Fibroblast of lung (primary cell): ENCODE results near the gene PPP1R7. TPM values are rescaled to one million over a fixed set of nuclear protein-coding genes. Genes with fewer than 3 reads are reported as not detected.

Experiments used
- DNase-seq, 2 donors: peaks; one replicate each; pipeline versions ENCODE4 v3.0.0 to v3.0.0-alpha.2; 2010; ENCODE audit warnings: low read depth in 2 of 2
- H2AFZ ChIP-seq: 2 replicates; pipeline ENCODE4 v1.5.1; 2012; ENCODE audit warnings: low read length, control low read depth, inconsistent platforms
- H3K27ac ChIP-seq: 2 replicates; pipeline ENCODE4 v1.5.1; 2011; ENCODE audit warnings: low read length, control low read depth; ENCODE audit not compliant: insufficient read depth
- H3K27me3 ChIP-seq: 2 replicates; pipeline ENCODE4 v1.5.1; 2011; ENCODE audit warnings: mild to moderate bottlenecking, low read length; ENCODE audit not compliant: control insufficient read depth, insufficient read depth
- H3K36me3 ChIP-seq: 2 replicates; pipeline ENCODE4 v1.5.1; 2011; ENCODE audit warnings: low read length; ENCODE audit not compliant: control insufficient read depth, insufficient read depth
- H3K4me1 ChIP-seq: 2 replicates; pipeline ENCODE4 v1.5.1; 2011; ENCODE audit warnings: low read length; ENCODE audit not compliant: control insufficient read depth, insufficient read depth; ENCODE audit errors: extremely low read depth
- H3K4me2 ChIP-seq: 2 replicates; pipeline ENCODE4 v1.5.1; 2011; ENCODE audit warnings: low read length, control low read depth; ENCODE audit not compliant: insufficient read depth; ENCODE audit errors: extremely low read depth
- H3K4me3 ChIP-seq, 4 experiments: fragments of 200-600 bp in 1 of 4; sonication (generic) in 1 of 4; replicated peaks in 1 of 4; 2 replicates each; pipeline ENCODE4 v1.5.1; 2011 to 2016; ENCODE audit warnings: low read length in 4 of 4, low read depth in 3 of 4, mild to moderate bottlenecking in 3 of 4, control low read depth in 2 of 4, inconsistent platforms in 1 of 4, mixed read lengths in 1 of 4; ENCODE audit not compliant: insufficient read depth in 1 of 4; ENCODE audit errors: control extremely low read depth in 1 of 4
- H3K79me2 ChIP-seq: 2 replicates; pipeline ENCODE4 v1.5.1; 2012; ENCODE audit warnings: mild to moderate bottlenecking, low read length, inconsistent platforms; ENCODE audit not compliant: control insufficient read depth, insufficient read depth
- H3K9ac ChIP-seq: 2 replicates; pipeline ENCODE4 v1.5.1; 2011; ENCODE audit warnings: mild to moderate bottlenecking, low read length, control low read depth; ENCODE audit not compliant: insufficient read depth
- H3K9me3 ChIP-seq: 2 replicates; pipeline ENCODE4 v1.5.1; 2012; ENCODE audit warnings: low read depth, low read length; ENCODE audit not compliant: control insufficient read depth, insufficient read depth
- H4K20me1 ChIP-seq: 2 replicates; pipeline ENCODE4 v1.5.1; 2011; ENCODE audit warnings: low read length; ENCODE audit not compliant: control insufficient read depth, insufficient read depth; ENCODE audit errors: extremely low read depth
- CTCF ChIP-seq, 2 donors: IDR thresholded peaks in 1 of 2; conservative IDR thresholded peaks in 1 of 2; 1 replicate in 1 of 2; 2 replicates in 1 of 2; pipeline ENCODE4 v1.5.1; 2011 to 2012; ENCODE audit warnings: low read length in 2 of 2, control low read depth in 1 of 2, inconsistent platforms in 1 of 2, low read depth in 1 of 2, mild to moderate bottlenecking in 1 of 2
- EZH2 ChIP-seq: IDR thresholded peaks from 2 replicates; pipeline ENCODE4 v1.5.1; 2012; ENCODE audit warnings: low read length, control low read depth, mild to moderate bottlenecking; ENCODE audit errors: missing control alignments
- polyA plus RNA-seq, 2 donors: library from polyadenylated mRNA; depleted of rRNA in 1 of 2; stranded (reverse) in 1 of 2; unstranded in 1 of 2; fragments of >200 nt; gene quantifications; 2 replicates each; pipeline ENCODE4 v1.2.1, GENCODE V29; 2011 to 2012; ENCODE audit warnings: missing spikeins in 1 of 2
- total RNA-seq: library from RNA; depleted of rRNA; stranded (reverse); fragments of >200 nt; gene quantifications from 2 replicates; pipeline ENCODE4 v1.2.1, GENCODE V29; 2014

The PPP1R7 gene
- total and polyA plus RNA-seq, 2 donors (not counting 1 experiment from before 2014, with no cell fraction given) = 70.7 to 141 TPM

DNA sequence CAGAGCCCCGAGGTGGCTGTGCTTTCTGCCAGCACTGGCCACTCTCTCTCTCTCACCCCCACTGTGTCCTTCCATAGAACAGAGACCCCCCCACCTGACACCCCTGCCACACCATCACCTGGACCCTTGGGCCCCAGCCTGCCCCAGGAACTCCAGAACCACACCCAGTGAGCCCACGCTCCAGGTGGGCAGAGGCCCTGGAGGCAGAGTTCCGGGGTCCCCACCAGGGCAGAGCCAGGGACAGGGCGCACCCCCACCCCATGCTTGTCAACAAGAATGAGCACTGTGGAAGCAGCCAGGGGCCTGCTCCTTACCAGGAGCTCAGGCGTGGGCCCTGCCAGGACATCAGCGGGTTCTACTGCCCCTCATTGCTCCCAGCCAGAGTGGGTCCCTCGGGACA, 15.6 kb upstream of the PPP1R7 start:
- no peaks in the 10 kb centered on the region for H3K4me1 ChIP-seq
- no peak for DNase-seq
- no peak overlapping the region for H3K27ac ChIP-seq
- no peaks in the 10 kb centered on the region for H3K9me3 ChIP-seq
- no peak overlapping the region for H3K4me2 ChIP-seq
- TF ChIP-seq EZH2 = no peak
- TF ChIP-seq CTCF (conservative IDR thresholded peaks at IDR 0.05 in 1 of 2, IDR thresholded peaks at IDR 0.05 in 1 of 2; ENCODE audit: low read depth in 1 of 2, low read length in 2 of 2) = no peak
- H3K36me3 ChIP-seq = peaks cover 1% of the 10 kb centered on the region
- no peaks in the 10 kb centered on the region for H3K27me3 ChIP-seq
- no peak overlapping the region for H2AFZ ChIP-seq
- no peaks in the 10 kb centered on the region for H3K79me2 ChIP-seq
- H4K20me1 ChIP-seq = no peaks in the 10 kb centered on the region
- H3K4me3 ChIP-seq = no peak overlapping the region
- no peak overlapping the region for H3K9ac ChIP-seq

DNA sequence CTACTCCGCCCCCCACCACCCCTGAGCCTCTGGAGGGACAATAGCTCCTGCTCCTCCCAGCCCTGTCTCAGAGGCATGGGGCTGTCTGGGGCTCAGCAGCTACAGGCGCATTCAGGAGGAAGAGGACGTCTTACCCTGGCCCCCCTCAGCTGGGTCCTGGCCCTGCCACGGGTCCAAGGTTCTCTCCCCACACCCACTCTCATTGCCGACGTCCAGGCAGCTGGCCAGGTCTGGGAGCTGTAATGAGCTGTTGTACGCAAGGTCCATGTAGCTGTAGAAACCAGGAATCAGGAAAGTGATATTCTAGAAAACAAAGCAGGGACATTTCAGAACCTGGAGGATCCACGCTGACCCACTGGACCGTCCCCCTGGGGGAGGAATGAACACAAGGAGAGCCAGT, 14.5 kb upstream of the PPP1R7 start:
- TF ChIP-seq EZH2 (no peak), CTCF (conservative IDR thresholded peaks at IDR 0.05 in 1 of 2, IDR thresholded peaks at IDR 0.05 in 1 of 2; ENCODE audit: low read depth in 1 of 2, low read length in 2 of 2) (no peak)
- no peak overlapping the region for H3K27ac ChIP-seq
- no peaks in the 10 kb centered on the region for H3K9me3 ChIP-seq
- no peaks in the 10 kb centered on the region for H4K20me1 ChIP-seq
- no peaks in the 10 kb centered on the region for H3K27me3 ChIP-seq
- no peak overlapping the region for H3K4me2 ChIP-seq
- no peaks in the 10 kb centered on the region for H3K79me2 ChIP-seq
- no peak overlapping the region for H2AFZ ChIP-seq
- no peak overlapping the region for H3K9ac ChIP-seq
- DNase-seq = no peak
- no peaks in the 10 kb centered on the region for H3K4me1 ChIP-seq
- no peak overlapping the region for H3K4me3 ChIP-seq
- H3K36me3 ChIP-seq = peaks cover 1% of the 10 kb centered on the region

DNA sequence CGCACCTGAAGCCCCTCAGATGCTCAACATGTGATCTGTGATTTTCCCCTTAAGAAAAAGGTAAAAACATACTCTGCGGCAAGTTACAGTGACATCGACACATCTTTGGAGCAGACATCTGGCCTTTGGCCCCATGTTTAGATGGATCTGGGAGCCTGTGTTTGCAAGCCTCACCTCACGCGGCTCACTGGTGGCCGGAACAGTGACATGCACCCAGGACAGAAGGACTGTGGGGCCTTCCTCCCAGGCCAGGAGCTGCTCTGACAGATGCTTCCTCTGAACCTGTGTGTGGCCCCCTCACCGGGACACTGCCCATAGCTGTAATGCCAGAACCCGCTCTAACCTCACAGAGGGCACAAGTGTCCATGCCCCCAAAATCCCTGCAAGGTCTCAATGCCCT, 14.1 kb upstream of the PPP1R7 start:
- Histone ChIP-seq H2AFZ (no peak overlapping the region), H3K9ac (no peak overlapping the region), H3K4me3 (no peak overlapping the region), H3K4me1 (no peaks in the 10 kb centered on the region), H3K27ac (no peak overlapping the region), H3K9me3 (no peaks in the 10 kb centered on the region), H3K27me3 (no peaks in the 10 kb centered on the region), H3K4me2 (no peak overlapping the region), H4K20me1 (no peaks in the 10 kb centered on the region), H3K79me2 (no peaks in the 10 kb centered on the region), H3K36me3 (peaks cover 1% of the 10 kb centered on the region)
- no peak for TF ChIP-seq CTCF (conservative IDR thresholded peaks at IDR 0.05 in 1 of 2, IDR thresholded peaks at IDR 0.05 in 1 of 2; ENCODE audit: low read depth in 1 of 2, low read length in 2 of 2)
- TF ChIP-seq EZH2 = no peak
- DNase-seq = no peak
